H1 (cell line): ENCODE results near the gene LRG1. TPM values are rescaled to one million over a fixed set of nuclear protein-coding genes. Genes with fewer than 3 reads are reported as not detected.

Experiments used
- ATF2 ChIP-seq: IDR thresholded peaks from 2 replicates; pipeline ENCODE4 v1.6.1; 2012; ENCODE audit warnings: low read length, inconsistent platforms
- polyA plus RNA-seq, 7 experiments: library from polyadenylated mRNA; depleted of rRNA in 3 of 7; stranded (reverse) in 5 of 7; unstranded in 2 of 7; fragments of >200 nt in 5 of 7; fragments of 200-250 nt in 2 of 7; gene quantifications; 1 replicate in 5 of 7; 2 replicates in 1 of 7; 4 replicates in 1 of 7; pipeline versions ENCODE4 v1.2.1 to v1.2.3, GENCODE V29; 2011 to 2013; ENCODE audit warnings: missing spikeins in 2 of 7, mixed read lengths in 2 of 7
- total RNA-seq: library from RNA; stranded (reverse); fragmentation: NEBNext Ultra II Directional; extraction: Animal tissue kit (Norgen Biotek cat#: 25700); gene quantifications from 2 replicates; pipeline ENCODE4 v1.2.1, GENCODE V29; 2021

Gene LRG1
- total and polyA plus RNA-seq, 2 of the 8 experiments (the other 6 are each of a cell fraction or from before 2014, with no cell fraction given) = 0.48 to 0.79 TPM

DNA sequence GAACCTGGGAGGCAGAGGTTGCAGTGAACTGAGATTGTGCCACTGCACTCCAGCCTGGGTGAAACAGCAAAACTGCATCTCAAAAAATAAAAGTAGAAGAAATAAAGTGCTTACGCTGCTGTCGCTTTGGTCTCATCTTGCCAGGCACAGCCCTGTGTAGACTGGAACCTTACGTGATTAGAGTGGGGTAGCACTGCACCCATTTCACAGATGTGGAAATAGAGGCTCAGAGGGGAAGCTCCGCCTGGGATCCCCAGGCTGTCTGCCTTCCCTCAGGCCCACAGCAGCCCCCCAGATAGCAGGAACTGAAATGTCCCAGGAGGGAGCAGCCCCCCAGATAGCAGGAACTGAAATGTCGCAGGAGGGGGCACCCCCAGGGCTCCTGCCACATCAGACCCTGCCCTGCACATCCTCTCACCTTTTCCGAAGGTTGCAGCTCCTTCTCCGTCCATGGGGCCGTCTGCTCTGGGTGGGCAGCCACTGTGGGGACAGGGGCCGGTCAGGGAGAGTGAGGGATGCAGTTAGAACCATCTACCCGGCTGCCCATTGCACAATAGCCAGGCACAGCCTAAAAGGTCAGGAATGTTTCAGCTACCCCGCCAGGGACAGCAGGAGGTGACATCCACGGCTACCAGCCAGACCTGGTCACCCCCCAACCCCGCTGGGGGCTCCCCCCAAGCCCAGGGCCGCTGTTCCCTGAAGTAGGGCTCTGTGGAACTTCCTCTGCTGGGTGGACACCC, 23.5 kb downstream of the LRG1 start (continued):
- no peak for TF ChIP-seq ATF2
